Measurements from ENCODE around the gene ACTL9.

- TF ChIP-seq POLR2A (IDR thresholded peaks at IDR 0.05; ENCODE audit: low read length) (no peak), GATA1 (IDR thresholded peaks at IDR 0.05; ENCODE audit: low read depth, low read length) (no peak)
These were observed 40.7 kb downstream of the ACTL9 start for GRCh38 chr19:8657869-8658268.

Measured in erythroblast (primary cell).